Dermis blood vessel endothelial cell (primary cell): ENCODE data around the gene MROH8. TPM values are rescaled to one million over a fixed set of nuclear protein-coding genes. Genes with fewer than 3 reads are reported as not detected.
A peak's percentile ranks its signal among the peaks of the same experiment; 100 is the strongest.

Source experiments
- DNase-seq: peaks from one replicate; pipeline ENCODE4 v3.0.0; 2010
- total RNA-seq: library from RNA; depleted of rRNA; stranded (reverse); fragments of >200 nt; gene quantifications from 2 replicates; pipeline ENCODE4 v1.2.3, GENCODE V29; 2014

The MROH8 gene
- total RNA-seq, 1 donor from 2014 or later = 1.5 TPM

- no peak for DNase-seq
Observed at GRCh38 chr20:37198932-37199660, 19.7 kb upstream of the MROH8 start.

- DNase-seq = peak; percentile 69
Observed at GRCh38 chr20:37194621-37195417, 15.5 kb upstream of the MROH8 start.

GRCh38 chr20:37193821-37194220 is 14.5 kb upstream of the MROH8 start:
- DNase-seq = no peak

GRCh38 chr20:37193226-37193625 is 13.9 kb upstream of the MROH8 start:
- DNase-seq = no peak

- DNase-seq = peak; percentile 91
Observed at GRCh38 chr20:37192137-37192854, 12.9 kb upstream of the MROH8 start.

GRCh38 chr20:37190354-37191112 is 11.2 kb upstream of the MROH8 start:
- no peak for DNase-seq

- peak; percentile 31 for DNase-seq
Observed at GRCh38 chr20:37189416-37190016, 10.2 kb upstream of the MROH8 start.

- DNase-seq = no peak
Observed at GRCh38 chr20:37188787-37189186, 9.4 kb upstream of the MROH8 start.

GRCh38 chr20:37185686-37186085 is 6.3 kb upstream of the MROH8 start:
- DNase-seq = no peak

GRCh38 chr20:37179683-37180524 is 556 bp upstream of the MROH8 start:
- peak; percentile 43 for DNase-seq

GRCh38 chr20:37172836-37173235 is 6.5 kb downstream of the MROH8 start:
- DNase-seq = no peak

- DNase-seq = no peak
Observed at GRCh38 chr20:37166867-37167266, 12.5 kb downstream of the MROH8 start.

- DNase-seq = no peak
Observed at GRCh38 chr20:37165031-37165430, 14.3 kb downstream of the MROH8 start.

GRCh38 chr20:37163832-37164554 is 15.4 kb downstream of the MROH8 start:
- no peak for DNase-seq

- DNase-seq = no peak
Observed at GRCh38 chr20:37162646-37163045, 16.7 kb downstream of the MROH8 start.

GRCh38 chr20:37161830-37162549 is 17.4 kb downstream of the MROH8 start:
- no peak for DNase-seq

GRCh38 chr20:37160683-37161082 is 18.7 kb downstream of the MROH8 start:
- DNase-seq = no peak

GRCh38 chr20:37158248-37158647 is 21.1 kb downstream of the MROH8 start:
- DNase-seq = no peak

GRCh38 chr20:37155987-37156386 is 23.4 kb downstream of the MROH8 start:
- DNase-seq = no peak
